Fibroblast of the conjunctiva (primary cell): ENCODE results near the gene CDHR3.

ENCODE experiments used
- DNase-seq: peaks from one replicate; pipeline ENCODE4 v3.0.0-alpha.2; 2010; ENCODE audit warnings: low read depth

Gene CDHR3

GRCh38 chr7:106049139-106049752 is 86.2 kb downstream of the CDHR3 start:
- DNase-seq: no peak

- DNase-seq: no peak
Measured at GRCh38 chr7:106050002-106050745, 87.1 kb downstream of the CDHR3 start.

GRCh38 chr7:106050746-106051117 is 87.7 kb downstream of the CDHR3 start:
- no peak for DNase-seq

GRCh38 chr7:106052681-106053080 is 89.6 kb downstream of the CDHR3 start:
- no peak for DNase-seq

- no peak for DNase-seq
Measured at GRCh38 chr7:106053109-106053508, 90.0 kb downstream of the CDHR3 start.

GRCh38 chr7:106054156-106054910 is 91.3 kb downstream of the CDHR3 start:
- DNase-seq: no peak

GRCh38 chr7:106054971-106055532 is 92.0 kb downstream of the CDHR3 start:
- no peak for DNase-seq

GRCh38 chr7:106056513-106057203 is 93.6 kb downstream of the CDHR3 start:
- DNase-seq: peak; percentile 64

- no peak for DNase-seq
Measured at GRCh38 chr7:106057204-106057961, 94.3 kb downstream of the CDHR3 start.

- DNase-seq: no peak
Measured at GRCh38 chr7:106057962-106058927, 95.2 kb downstream of the CDHR3 start.

GRCh38 chr7:106058928-106059324 is 95.9 kb downstream of the CDHR3 start:
- no peak for DNase-seq

GRCh38 chr7:106059556-106059955 is 96.5 kb downstream of the CDHR3 start:
- no peak for DNase-seq

GRCh38 chr7:106060394-106060920 is 97.4 kb downstream of the CDHR3 start:
- DNase-seq: no peak

GRCh38 chr7:106061301-106061979 is 98.4 kb downstream of the CDHR3 start:
- no peak for DNase-seq

GRCh38 chr7:106062006-106062405 is 98.9 kb downstream of the CDHR3 start:
- DNase-seq: no peak

- DNase-seq: no peak
Measured at GRCh38 chr7:106062521-106062931, 99.5 kb downstream of the CDHR3 start.

- no peak for DNase-seq
Measured at GRCh38 chr7:106063024-106063423, 100.0 kb downstream of the CDHR3 start.

- no peak for DNase-seq
Measured at GRCh38 chr7:106063692-106064091, 100.6 kb downstream of the CDHR3 start.

GRCh38 chr7:106064316-106064715 is 101.3 kb downstream of the CDHR3 start:
- no peak for DNase-seq
